GM13976 (cell line): ENCODE data around the gene SENP1.

Source experiments
- DNase-seq: peaks from one replicate; pipeline ENCODE4 v3.0.0; 2012; ENCODE audit warnings: low spot score
- in situ Hi-C: fragments of 300-500 bp; cut with MboI; formaldehyde crosslinking; loops from one replicate; pipeline ENCODE4 v1.12.0; 2022; ENCODE audit warnings: low sequenced_read_pairs, mixed read lengths, inconsistent platforms; ENCODE audit not compliant: unreplicated experiment
- TF ChIP-seq, protein P1 (sequence below): IDR thresholded peaks from 2 replicates; pipeline ENCODE4 v1.5.1; 2012; ENCODE audit warnings: borderline replicate concordance, mild to moderate bottlenecking; ENCODE audit not compliant: insufficient read depth; ENCODE audit errors: extremely low read depth, missing control alignments, control extremely low read depth

The SENP1 gene

DNA sequence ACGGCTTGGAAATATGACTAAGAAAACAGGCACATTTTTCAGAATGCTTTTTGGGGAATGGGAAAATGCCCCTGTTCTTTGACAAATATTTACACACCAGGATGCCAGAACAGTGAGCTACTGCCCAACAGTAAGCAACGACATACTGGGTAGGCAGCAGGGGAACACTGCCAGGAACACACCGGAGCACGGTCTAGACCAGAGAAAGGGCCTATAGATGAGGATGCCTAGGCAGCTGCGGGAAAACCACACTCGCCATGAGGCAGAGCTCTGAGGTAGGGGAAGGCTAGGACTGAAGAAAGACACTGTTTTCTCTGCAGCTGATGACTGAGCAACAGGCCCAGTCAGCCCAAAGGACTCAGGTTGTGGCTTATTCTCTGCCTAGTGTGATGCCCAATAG, 55.7 kb downstream of the SENP1 start:
- DNase-seq: no peak
- TF ChIP-seq, protein P1, sequence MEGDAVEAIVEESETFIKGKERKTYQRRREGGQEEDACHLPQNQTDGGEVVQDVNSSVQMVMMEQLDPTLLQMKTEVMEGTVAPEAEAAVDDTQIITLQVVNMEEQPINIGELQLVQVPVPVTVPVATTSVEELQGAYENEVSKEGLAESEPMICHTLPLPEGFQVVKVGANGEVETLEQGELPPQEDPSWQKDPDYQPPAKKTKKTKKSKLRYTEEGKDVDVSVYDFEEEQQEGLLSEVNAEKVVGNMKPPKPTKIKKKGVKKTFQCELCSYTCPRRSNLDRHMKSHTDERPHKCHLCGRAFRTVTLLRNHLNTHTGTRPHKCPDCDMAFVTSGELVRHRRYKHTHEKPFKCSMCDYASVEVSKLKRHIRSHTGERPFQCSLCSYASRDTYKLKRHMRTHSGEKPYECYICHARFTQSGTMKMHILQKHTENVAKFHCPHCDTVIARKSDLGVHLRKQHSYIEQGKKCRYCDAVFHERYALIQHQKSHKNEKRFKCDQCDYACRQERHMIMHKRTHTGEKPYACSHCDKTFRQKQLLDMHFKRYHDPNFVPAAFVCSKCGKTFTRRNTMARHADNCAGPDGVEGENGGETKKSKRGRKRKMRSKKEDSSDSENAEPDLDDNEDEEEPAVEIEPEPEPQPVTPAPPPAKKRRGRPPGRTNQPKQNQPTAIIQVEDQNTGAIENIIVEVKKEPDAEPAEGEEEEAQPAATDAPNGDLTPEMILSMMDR: no peak
- in situ Hi-C loops: no loop called here

DNA sequence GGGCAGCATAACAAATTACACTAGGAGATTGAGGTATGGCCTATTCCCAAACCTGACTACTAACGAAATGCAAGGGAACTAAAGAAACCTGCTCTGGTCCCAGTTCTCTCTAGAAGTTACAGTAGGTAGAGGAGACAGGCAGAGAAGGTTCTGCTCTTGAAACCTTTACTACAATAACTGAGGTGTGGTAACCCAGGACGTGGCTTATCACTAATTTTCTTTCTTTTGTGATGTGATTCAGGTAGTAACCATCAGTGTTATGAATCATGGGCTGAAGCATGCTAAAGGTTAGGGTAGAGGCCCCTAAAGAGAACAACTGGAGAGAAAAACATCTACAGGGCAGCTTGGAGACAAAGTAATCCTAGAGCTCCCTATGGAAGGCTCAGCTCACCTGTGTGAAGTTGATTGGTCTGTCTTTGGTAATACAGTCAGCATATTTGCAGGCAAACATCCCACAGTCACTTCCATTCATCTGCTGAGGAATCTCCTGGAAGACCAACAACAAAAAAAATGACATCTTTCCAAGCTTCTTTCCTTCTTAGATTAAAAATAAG, 59.8 kb downstream of the SENP1 start:
- DNase-seq: no peak
- TF ChIP-seq, protein P1: no peak
- in situ Hi-C loops: no loop called here

DNA sequence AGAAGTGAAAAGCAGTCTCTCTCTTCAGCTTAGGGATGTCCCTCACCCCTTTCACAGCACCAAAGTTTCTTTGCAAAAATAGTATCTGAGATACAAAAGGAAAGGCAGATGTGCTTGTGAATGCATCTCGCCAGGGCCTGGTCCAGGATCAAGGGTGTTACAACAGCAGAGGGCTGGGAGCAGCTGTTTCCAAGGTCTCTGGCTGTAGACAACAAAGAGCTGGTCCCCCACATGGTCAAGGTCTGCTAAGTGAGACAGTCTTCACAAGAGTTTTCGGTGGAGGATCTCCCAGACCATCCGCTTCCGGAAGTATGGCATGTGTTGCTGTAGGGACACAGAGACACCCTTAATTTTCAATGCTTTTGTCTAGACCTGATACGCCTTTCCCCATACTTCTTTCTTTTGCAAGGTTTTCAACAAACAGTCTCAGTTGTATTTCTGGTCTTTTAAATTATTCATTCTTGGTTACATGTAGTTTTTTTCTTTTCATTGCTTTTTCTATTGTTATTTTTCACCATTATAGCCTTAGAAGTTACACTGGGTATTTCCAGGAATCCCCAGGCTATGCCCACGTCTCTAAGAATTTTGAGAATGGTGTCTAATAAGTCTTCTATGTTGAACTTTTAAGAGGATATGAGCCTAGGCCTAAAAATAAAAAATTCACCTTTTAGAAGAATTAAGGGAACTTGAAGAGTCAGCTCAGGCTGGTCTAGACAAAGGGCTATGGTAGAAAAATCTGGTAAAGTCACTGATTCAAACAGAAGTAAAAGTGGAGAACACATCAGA, 60.6 kb downstream of the SENP1 start:
- DNase-seq: no peak
- in situ Hi-C loops: no loop called here
- TF ChIP-seq, protein P1: no peak

DNA sequence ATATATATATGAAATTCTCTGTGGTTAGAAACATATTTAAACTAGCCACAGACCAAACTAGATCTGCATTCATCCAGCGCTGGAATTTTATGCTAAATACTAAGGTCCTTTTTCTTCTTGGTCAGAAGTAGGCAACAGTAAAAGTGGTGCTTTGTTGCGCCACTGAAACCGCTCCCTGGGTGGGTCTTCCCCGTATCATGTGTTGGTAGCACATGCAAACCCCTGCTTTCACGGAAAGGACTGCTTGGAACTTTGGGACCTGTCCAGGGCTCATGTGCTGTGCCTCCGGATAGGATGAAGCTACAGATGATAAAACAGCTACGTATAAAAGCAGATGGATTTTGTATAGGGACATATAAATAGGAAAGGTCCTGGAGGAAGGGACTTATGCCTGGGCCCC, 61.5 kb downstream of the SENP1 start:
- TF ChIP-seq, protein P1: no peak
- in situ Hi-C loops: no loop called here
- no peak for DNase-seq

DNA sequence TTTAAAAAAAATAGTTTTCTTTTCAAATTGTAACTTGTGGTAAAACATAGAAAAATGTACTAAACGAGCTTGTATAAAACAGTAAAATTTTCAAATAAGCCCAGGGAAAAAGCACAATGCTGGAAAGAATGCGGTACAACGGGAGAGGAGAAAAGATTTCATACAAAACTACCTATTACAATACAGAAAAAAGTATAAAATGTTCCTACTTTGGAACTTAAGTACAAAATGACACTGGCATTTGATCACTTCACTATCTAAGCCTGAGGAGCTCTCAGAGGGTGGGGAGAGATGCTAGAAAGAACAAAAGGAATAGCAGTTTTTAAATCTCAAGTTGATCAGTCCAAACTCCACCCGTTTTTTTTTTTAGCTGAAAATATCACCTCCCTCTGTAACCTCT, 62.1 kb downstream of the SENP1 start:
- in situ Hi-C loops: no loop called here
- TF ChIP-seq, protein P1: no peak
- no peak for DNase-seq

DNA sequence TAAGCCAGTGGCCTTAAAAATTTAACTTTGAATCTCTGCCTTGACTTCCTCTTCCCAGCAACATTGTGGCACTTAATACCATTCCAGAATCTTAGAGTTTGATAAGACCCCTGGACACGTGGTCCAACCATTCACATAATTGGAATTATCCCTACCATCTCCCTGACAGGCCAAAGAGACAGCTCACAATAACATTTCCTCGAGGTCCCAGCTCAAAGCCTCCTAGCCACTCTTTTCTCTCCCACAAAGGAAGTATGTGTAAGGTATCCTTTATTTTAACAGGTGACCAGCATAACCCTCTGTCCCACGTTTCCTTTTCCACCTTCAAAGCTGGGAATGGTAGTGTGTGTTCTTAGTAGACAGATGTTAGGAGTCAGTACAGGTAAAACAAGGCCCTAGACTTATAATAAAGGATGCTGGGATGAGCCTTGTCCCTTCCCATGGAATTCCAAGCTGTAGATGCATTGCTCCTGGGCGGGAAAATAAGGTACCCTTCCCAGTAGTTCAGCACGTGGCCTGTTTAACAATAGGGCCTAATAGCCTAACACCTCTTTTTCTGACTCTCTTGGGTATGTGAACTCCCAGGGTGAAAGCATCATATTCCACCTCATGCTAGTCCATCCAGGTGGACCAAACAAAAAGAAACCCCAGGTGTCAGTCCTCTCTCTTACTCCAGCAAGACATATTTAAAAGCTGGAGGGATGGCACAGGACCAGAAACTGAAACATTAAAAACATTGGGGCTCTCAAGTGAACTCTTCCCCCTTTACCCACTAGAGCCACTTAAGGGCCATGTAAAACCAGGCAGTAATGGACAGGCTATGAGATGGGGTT, 64.1 kb downstream of the SENP1 start:
- in situ Hi-C loops: no loop called here
- TF ChIP-seq, protein P1: no peak
- DNase-seq: no peak
